ENCODE measurements around the gene DNAJB5.

- TF ChIP-seq RAD21 (IDR thresholded peaks at IDR 0.05; ENCODE audit: low read depth) (no peak), EP300 (IDR thresholded peaks at IDR 0.05; ENCODE audit: borderline replicate concordance) (no peak), TEAD4 (IDR thresholded peaks at IDR 0.05) (no peak), TAF1 (IDR thresholded peaks at IDR 0.05; ENCODE audit: low read depth) (no peak), EGR1 (IDR thresholded peaks at IDR 0.05) (no peak), FOXM1 (IDR thresholded peaks at IDR 0.05; ENCODE audit: borderline replicate concordance, low read depth) (no peak), CREB1 (IDR thresholded peaks at IDR 0.05; ENCODE audit: low read depth) (no peak), CEBPB (IDR thresholded peaks at IDR 0.05) (no peak)
- TF ChIP-seq, protein P1, sequence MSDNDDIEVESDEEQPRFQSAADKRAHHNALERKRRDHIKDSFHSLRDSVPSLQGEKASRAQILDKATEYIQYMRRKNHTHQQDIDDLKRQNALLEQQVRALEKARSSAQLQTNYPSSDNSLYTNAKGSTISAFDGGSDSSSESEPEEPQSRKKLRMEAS (IDR thresholded peaks at IDR 0.05), result no peak
- TF ChIP-seq, protein P2, sequence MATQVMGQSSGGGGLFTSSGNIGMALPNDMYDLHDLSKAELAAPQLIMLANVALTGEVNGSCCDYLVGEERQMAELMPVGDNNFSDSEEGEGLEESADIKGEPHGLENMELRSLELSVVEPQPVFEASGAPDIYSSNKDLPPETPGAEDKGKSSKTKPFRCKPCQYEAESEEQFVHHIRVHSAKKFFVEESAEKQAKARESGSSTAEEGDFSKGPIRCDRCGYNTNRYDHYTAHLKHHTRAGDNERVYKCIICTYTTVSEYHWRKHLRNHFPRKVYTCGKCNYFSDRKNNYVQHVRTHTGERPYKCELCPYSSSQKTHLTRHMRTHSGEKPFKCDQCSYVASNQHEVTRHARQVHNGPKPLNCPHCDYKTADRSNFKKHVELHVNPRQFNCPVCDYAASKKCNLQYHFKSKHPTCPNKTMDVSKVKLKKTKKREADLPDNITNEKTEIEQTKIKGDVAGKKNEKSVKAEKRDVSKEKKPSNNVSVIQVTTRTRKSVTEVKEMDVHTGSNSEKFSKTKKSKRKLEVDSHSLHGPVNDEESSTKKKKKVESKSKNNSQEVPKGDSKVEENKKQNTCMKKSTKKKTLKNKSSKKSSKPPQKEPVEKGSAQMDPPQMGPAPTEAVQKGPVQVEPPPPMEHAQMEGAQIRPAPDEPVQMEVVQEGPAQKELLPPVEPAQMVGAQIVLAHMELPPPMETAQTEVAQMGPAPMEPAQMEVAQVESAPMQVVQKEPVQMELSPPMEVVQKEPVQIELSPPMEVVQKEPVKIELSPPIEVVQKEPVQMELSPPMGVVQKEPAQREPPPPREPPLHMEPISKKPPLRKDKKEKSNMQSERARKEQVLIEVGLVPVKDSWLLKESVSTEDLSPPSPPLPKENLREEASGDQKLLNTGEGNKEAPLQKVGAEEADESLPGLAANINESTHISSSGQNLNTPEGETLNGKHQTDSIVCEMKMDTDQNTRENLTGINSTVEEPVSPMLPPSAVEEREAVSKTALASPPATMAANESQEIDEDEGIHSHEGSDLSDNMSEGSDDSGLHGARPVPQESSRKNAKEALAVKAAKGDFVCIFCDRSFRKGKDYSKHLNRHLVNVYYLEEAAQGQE (IDR thresholded peaks at IDR 0.05; ENCODE audit: low read depth), result no peak
- TF ChIP-seq, protein P3, sequence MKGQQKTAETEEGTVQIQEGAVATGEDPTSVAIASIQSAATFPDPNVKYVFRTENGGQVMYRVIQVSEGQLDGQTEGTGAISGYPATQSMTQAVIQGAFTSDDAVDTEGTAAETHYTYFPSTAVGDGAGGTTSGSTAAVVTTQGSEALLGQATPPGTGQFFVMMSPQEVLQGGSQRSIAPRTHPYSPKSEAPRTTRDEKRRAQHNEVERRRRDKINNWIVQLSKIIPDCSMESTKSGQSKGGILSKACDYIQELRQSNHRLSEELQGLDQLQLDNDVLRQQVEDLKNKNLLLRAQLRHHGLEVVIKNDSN (IDR thresholded peaks at IDR 0.05), result no peak
Observed at GRCh38 chr9:34983209-34983608, 6.3 kb upstream of the DNAJB5 start.
